Pons (tissue), 1 donor: Measurements from ENCODE around the gene MEGF10.

Experiments used
- DNase-seq: peaks from one replicate; pipeline ENCODE4 v3.0.0-alpha.2; 2016; ENCODE audit warnings: low spot score

The MEGF10 gene

DNA sequence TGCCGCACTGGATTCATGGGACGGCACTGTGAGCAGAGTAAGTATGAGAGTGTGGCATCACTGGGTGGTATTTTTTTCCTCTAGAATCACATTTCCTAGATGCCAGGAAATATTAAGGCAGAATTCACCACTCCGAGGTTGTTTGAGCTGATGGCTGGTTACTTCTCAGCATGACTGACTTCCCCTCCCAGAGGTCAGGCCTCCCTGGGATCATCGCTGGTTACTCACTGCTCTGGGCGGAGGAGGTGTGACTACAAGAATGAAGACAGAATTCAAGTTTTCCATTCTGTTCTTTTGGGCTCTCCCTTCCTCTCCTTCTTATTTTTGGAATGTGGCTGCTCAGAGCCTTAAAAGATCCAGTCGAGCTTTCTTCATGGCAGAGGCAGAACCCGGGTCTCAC lies 150.2 kb downstream of the MEGF10 start:
- DNase-seq: no peak

DNA sequence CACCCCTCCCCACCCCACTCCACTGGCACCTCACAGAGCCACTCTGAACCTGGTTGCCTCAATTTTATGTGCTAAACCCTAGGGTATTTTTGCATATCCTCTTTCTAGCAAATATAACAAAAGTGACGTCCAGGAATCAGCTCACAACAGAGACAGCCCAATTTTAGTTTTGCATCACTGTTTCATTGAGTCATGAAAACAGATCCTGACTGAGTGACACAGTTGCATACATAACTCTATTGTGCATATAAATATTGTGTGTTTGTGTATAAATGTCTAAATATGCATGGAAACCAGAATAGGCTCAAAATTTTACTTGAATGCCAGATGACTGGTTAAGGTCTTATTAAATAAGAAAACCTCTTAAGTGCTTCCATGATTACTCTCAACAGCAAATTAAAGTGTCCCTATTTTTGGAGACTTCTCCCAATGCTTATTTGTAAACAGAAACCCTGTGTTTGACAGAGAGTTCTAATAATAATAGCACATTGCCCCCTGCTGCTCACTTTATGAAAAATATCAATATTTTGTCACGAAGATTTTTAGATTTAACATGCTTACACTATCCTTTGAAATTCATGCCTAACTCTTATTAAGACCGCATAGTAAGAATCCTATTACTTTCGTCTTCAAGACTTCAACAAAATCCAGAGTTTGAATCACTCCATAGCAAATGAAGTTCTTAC lies 151.3 kb downstream of the MEGF10 start:
- peak; percentile 79 for DNase-seq

DNA sequence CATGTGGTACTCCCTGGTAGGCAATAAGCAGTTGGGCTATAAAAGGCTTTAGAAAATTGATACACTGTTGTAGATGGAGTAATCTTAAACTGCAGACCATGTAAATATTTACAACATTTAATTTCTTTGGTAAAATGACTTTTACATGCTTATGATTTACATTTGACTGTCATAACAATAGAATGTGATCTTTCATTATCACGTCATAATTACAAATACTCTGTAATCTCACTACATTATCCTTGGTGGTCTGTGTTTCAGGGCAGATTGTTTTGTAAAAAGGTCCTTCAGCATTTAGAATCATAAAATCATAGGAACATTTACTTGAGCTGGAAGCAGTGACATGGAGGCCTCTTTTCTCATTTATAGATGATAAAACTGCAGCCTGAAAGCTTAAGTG lies 153.6 kb downstream of the MEGF10 start:
- no peak for DNase-seq

DNA sequence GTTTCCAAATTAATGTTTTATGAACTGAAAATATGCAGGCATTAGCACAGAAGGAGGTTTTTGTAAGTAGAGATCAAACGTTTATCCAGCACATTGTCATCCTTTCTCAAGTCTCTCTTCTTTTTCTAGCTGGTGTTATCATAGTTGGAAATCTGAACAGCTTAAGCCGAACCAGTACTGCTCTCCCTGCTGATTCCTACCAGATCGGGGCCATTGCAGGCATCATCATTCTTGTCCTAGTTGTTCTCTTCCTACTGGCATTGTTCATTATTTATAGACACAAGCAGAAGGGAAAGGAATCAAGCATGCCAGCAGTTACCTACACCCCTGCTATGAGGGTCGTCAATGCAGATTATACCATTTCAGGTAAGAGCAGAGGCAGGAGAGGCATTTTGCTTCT lies 154.7 kb downstream of the MEGF10 start:
- peak; percentile 45 for DNase-seq

DNA sequence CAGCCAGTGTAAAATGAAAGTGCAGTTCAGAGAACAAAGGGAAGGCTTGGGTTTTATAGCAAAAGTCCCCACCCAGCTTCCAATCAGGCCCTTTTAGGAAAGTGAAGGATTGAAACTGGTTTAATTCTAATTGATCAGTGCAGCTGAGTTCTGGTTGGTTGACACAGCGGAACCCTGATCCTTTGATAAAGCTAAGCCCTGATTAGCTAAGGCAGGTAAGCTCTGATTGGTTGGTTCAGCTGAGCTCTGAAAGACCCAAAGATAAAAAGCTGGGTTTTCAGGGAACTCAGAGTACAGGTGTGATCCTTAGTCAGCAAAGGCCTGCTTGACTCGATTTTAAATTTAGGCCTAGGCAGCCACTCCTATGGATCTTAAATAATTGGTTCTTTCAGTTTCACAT lies 156.0 kb downstream of the MEGF10 start:
- no peak for DNase-seq

DNA sequence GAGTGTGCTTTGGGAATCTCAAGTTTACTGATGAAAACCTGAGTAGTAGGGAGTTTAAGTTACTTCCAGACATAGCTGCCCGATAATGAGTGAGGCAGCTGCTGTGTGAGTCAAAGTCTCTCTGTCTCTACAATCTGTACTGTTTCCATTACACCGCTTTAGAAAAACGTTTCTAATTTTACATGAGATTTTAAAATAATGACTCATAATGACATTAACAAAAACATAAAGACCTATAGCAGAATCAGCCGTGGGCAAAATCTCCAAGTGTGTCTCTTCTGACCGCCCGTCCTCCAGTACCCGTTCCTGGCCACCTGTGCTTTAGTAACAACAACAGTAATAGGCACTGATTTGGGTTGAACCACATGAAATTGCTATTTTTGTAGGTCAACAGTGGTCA lies 157.2 kb downstream of the MEGF10 start:
- DNase-seq: no peak

DNA sequence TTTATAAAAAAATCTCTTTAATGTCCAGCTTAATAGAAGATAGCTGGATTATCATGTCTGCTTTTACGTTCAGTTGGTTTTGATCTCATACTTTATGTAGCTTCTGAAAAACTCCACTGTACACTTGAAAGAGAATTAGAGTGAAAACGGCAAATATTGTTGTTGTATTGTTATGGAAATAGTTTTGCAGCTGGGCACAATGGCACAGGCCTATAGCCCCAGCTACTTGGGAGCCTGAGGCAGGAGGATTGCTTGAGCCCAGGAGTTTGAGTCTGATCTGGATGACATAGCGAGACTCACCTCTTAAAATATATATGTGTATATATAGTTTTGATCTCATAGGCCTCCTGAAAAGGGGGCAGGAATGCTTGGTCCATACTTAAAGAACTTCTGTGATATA lies 159.4 kb downstream of the MEGF10 start:
- no peak for DNase-seq

DNA sequence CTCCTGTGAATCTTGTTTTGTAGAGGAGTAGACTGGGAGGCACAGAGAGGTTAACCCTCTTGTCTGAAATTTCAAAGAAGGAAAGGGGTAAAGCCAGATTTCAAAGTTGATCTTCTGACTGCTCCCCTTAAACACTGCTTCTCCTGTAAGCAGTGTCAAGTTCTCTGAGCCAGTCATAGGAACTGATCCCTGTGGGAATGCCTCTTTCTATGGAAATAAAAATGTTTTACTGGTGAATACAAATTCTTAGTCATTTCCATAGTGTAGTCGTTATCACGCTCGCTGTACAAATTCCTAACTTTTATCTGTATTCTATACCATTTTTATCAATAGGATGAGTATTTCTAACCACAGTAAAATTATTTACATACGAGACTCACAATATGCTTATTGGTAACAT lies 160.5 kb downstream of the MEGF10 start:
- DNase-seq: no peak

DNA sequence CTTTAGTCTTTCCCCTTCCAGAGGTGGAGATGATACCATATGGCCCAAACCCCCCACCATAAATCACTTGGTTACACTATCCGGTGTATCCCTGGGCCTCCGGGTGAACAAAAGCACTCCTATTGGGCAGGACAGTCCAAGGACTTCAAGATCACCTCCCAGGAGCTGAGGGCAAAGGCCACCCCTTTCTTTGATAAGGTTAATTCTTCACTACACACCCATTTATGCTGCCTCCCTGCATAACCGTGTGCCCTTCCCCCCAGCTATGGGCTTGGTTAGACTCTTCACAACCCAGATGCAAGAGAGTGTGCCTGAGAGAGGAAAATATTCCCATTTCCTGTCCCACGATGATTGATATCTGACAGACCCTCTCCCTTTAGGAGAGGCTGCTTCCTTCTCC lies 162.0 kb downstream of the MEGF10 start:
- no peak for DNase-seq

DNA sequence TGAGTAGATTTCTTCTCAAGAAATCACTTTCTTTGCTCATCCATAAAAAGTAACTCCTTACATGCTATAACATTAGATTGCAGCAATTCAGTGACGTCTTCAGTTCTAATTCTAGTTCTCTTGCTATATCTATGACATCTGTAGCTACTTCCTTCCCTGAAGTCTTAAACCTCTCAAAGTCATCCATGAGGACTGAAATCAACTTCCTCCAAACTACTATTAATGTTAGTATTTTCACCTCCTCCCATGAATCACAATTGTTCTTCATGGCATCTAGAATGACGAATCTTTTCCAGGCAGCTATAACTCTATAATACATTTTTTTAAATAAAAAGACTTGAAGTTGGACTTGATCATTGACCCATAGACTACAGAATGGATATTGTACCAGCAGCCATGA lies 180.6 kb downstream of the MEGF10 start:
- no peak for DNase-seq

DNA sequence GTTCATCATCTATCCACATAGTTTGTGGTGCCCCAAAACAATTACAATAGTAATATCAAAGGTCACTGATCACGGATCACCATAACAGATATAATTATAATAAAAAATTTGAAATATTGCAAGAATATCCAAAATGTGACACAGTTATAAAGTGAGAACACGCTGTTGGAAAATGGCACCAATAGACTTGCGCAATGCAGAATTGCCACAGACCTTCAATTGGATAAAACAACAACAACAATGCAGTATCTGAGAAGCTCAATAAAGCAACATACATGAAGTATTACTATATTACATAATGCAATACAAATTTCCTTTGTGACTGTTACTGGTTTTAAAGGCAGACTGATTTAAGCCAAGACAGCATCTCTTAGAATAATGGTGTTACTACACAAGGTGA lies 182.1 kb downstream of the MEGF10 start:
- no peak for DNase-seq

DNA sequence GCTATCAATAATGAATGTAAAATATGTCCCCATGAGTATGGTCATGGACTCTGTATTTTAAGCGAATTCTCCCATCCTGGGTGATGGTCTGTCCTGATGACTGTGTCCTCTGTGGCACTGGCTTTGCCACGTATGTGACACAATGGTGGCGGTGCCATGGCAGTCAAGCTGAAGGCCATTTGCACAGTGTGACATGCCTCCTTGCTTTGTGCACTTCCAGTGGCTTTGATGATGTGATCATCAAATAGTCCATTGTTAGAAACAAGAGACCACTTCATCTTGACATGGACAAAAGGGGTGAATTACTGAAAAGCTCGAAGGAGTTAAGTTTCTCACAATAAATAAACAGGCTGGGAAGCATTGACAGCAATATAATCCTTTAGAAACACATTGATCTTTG lies 195.9 kb downstream of the MEGF10 start:
- DNase-seq: peak; percentile 78

DNA sequence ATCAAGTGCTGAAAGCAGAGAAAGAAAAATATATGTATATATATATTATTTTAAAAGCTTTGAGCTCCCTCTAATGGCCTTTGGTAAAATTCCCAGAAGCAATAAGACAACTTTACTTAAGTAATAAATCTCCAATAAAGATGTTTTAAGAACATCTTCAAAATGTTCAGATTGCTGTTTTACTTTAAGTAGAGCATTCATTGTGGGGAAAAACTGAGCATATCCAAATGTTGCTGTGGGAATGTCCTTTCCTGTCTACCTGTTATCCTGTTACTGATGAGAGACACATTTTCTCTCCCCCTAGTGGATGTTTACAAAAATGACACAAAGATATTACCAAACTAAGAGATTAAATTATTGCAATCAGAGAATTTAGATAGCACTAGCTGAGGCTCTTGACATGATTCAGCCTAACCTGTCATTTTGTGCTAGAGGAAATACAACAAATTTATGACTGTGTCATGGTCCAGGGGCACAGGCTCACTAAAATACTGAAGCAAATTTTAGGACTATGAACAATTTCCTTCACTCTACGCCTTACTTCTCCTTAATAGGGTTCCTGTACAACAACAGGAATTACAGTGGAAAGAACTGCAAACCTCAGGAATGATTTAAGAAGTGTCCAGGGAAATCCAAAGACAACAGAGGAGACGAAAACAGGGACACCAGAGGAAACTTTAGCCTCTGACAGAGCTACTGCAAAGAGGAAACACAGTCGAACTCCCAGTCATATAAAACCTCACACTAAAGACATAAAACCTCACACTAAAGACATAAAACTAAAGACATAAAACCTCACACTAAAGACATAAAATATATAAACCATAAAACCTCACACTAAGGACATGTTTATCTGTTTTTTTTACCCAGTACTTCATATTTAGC lies 202.5 kb downstream of the MEGF10 start:
- peak; percentile 85 for DNase-seq

DNA sequence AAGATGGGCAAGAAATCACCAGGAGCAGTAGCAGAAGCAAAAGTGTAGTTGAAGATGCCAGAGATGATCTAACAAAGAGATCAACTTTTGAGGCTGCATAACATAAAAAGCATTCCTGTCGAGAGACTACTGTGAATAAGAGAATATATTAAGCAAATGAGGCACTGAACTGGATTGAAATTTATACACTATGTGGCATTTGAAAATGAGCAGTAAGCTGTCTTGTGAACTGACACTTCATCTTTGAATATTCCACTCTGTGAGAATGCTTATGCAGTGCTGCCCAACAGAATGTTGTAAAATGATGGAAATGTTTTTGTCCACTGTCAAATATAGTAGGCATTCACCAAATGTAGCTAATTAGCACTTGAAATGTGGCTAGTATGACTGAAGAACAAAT lies 208.0 kb downstream of the MEGF10 start:
- DNase-seq: no peak

DNA sequence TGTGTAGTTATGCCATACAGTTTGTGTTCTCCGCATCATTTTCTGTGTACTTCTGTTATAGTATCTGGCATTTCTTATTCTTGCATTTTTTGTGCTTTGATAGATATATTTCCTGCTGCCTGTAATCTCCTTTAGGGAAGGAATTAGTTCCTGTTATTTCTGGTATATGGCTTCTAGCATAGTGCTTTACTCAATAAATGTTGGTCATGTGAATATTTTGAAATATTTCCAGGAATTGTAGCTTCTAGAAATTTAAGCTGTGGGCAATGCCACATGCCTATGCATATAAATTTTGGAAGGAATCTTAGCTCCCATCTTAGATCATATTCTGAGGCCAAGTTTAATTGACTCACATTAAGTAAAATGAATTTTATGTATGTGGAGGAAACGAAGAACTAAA lies 215.3 kb downstream of the MEGF10 start:
- DNase-seq: no peak

DNA sequence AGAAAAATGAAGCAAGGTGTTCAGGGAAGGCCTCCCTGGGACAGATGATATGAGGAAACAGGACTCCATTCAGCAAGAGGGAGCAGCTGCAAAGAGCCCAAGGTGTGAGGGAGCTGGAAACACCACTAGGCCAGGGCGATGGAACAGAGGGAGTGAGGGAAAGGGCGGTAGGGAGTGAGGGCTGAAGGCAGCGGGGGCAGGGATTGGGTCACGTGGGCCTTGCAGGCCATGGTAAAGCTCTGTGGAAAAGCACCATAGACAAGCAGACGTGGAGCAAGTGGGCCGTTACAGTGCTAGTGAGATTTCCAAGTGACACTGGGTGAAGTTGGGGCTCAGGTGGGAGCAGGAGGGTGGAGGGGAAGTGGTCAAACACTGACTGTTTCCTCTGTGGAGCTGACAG lies 216.0 kb downstream of the MEGF10 start:
- DNase-seq: no peak

DNA sequence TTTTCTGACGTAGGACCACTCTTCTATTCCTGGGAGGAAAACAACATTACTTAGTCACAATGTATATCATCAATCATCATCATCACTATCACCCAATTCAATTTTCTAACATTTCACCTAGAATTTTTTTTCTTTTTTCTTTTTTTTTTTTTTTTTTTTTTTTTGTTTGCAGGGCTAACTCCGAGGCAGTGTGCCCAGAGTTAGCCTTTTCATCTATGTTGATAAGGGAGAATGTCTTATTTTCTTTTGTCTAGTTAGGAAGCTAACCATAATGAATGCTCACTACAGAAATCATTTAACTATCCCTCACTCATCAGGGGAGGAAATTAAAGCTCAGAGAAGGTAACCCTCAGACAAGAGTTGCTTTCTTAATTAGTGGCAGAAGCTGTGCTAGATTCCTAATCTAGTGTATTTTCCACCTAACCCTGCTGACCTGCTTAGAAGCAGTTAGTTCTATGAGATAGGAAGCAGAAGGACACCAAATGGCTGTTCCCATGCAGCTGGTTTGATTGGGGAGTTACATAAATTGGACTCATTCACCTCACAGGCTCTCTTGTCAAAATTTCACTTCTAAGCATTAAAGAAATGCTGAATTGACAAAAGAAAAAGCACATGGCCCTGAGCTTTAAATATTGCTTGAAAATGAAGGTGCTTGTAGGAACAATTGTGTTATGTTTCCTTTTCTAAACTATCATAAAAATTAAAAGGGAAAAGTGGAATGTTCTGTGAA lies 218.2 kb downstream of the MEGF10 start:
- DNase-seq: no peak
